HepG2 (cell line): ENCODE data around the gene RHOBTB3. TPM values are rescaled to one million over a fixed set of nuclear protein-coding genes. Genes with fewer than 3 reads are reported as not detected.

Source experiments
- ATAC-seq: fragments of 200-7000 bp; cut with Tn5 transposase; 3 replicates; pipeline ENCODE4 v1.9.1; 2020; ENCODE audit warnings: mild to moderate bottlenecking, moderate library complexity
- BruUV-seq: library from RNA; stranded (reverse); fragments of 400-500 nt; replicated peaks from 2 replicates; lab custom pipeline; 2021; lab: Mats Ljungman, UMichigan
- CTCF ChIA-PET: fragments of 300-600 bp; formaldehyde crosslinking; extraction: SDS; loops from one replicate; lab custom pipeline; 2021; ENCODE audit warnings: low total read pairs, inconsistent platforms, low intra/inter-chr PET ratio; lab: Yijun Ruan, JAX
- POLR2A ChIA-PET: fragments of 350-600 bp; sonication (Branson Sonifier 250); formaldehyde crosslinking; loops from one replicate; lab custom pipeline; 2020; ENCODE audit warnings: antibody characterized with exemption, inconsistent platforms; lab: Yijun Ruan, JAX
- DNase-seq: peaks from one replicate; pipeline ENCODE4 v3.0.0-alpha.2; 2015; ENCODE audit warnings: low spot score
- FAIRE-seq: peaks from 3 replicates; lab custom pipeline; 2011; peaks lifted over from hg19 to GRCh38; lab: Jason Lieb, UNC
- H2AFZ ChIP-seq: one replicate; pipeline ENCODE4 v1.6.1; 2011; ENCODE audit warnings: low read length, inconsistent platforms
- H3K27ac ChIP-seq: fragments of 300-600 bp; 3 replicates; pipeline ENCODE4 v1.8.0; 2011; ENCODE audit warnings: mixed run types, mild to moderate bottlenecking, mixed read lengths, low read length, inconsistent platforms; ENCODE audit not compliant: insufficient read depth; ENCODE audit errors: extremely low read length
- H3K27me3 ChIP-seq, 2 experiments: fragments of 200-600 bp in 1 of 2; 2 replicates in 1 of 2; 3 replicates in 1 of 2; pipeline versions ENCODE4 v1.6.0 to v1.8.0; 2011; ENCODE audit warnings: low read length in 2 of 2, mild to moderate bottlenecking in 2 of 2, moderate library complexity in 2 of 2, inconsistent platforms in 1 of 2; ENCODE audit not compliant: insufficient read depth in 2 of 2, control insufficient read depth in 1 of 2
- H3K36me3 ChIP-seq, 2 experiments: fragments of 200-600 bp in 1 of 2; replicated peaks in 1 of 2; 2 replicates in 1 of 2; 3 replicates in 1 of 2; pipeline versions ENCODE4 v1.5.1 to v1.8.0; 2011; ENCODE audit warnings: low read length in 2 of 2, inconsistent platforms in 1 of 2; ENCODE audit not compliant: insufficient read depth in 2 of 2, control insufficient read depth in 1 of 2
- H3K4me1 ChIP-seq: 2 replicates; pipeline ENCODE4 v1.5.1; 2012; ENCODE audit warnings: low read length, inconsistent platforms; ENCODE audit not compliant: insufficient read depth
- H3K4me2 ChIP-seq: 2 replicates; pipeline ENCODE4 v1.6.0; 2011; ENCODE audit warnings: low read depth, low read length, inconsistent platforms
- H3K4me3 ChIP-seq, 3 experiments: fragments of 200-600 bp in 1 of 3; sonication (generic), shearing (Covaris generic) in 1 of 3; replicated peaks in 1 of 3; 2 replicates each; pipeline ENCODE4 v1.5.1; 2011 to 2016; ENCODE audit warnings: low read length in 3 of 3, inconsistent platforms in 2 of 3, low read depth in 2 of 3, mild to moderate bottlenecking in 2 of 3, control low read depth in 1 of 3, mixed read lengths in 1 of 3; ENCODE audit not compliant: insufficient read depth in 1 of 3
- H3K79me2 ChIP-seq: one replicate; pipeline ENCODE4 v1.6.1; 2011; ENCODE audit warnings: low read length, inconsistent platforms; ENCODE audit not compliant: insufficient read depth
- H3K9ac ChIP-seq: 2 replicates; pipeline ENCODE4 v1.6.0; 2011; ENCODE audit warnings: mild to moderate bottlenecking, low read depth, low read length, inconsistent platforms; ENCODE audit not compliant: insufficient read depth
- H3K9me3 ChIP-seq: 2 replicates; pipeline ENCODE4 v1.5.1; 2012; ENCODE audit warnings: mild to moderate bottlenecking, low read length
- H4K20me1 ChIP-seq: 2 replicates; pipeline ENCODE4 v1.6.0; 2011; ENCODE audit warnings: inconsistent platforms, mild to moderate bottlenecking, low read length, moderate library complexity; ENCODE audit not compliant: insufficient read depth
- CREB1 ChIP-seq, 2 experiments: fragments of 450-650 bp in 1 of 2; IDR thresholded peaks; 2 replicates each; pipeline ENCODE4 v1.6.1; 2016 to 2017; ENCODE audit warnings: control low read depth in 1 of 2, mild to moderate bottlenecking in 1 of 2, missing compliant biosample characterization in 1 of 2, missing genetic modification characterization in 1 of 2
- ELF3 ChIP-seq: IDR thresholded peaks from 2 replicates; pipeline ENCODE4 v1.6.1; 2016; ENCODE audit warnings: missing genetic modification reagents, missing compliant biosample characterization
- HMG20A ChIP-seq: IDR thresholded peaks from 2 replicates; pipeline ENCODE4 v1.6.1; 2016; ENCODE audit warnings: borderline replicate concordance
- IRF1 ChIP-seq: sonication (generic); formaldehyde crosslinking; IDR thresholded peaks from 2 replicates; pipeline ENCODE4 v1.4.0; 2020; ENCODE audit warnings: low read depth, mild to moderate bottlenecking, missing genetic modification reagents
- PTBP1 ChIP-seq: fragments of 200-400 bp; formaldehyde crosslinking; IDR thresholded peaks from 2 replicates; pipeline ENCODE4 v1.6.1; 2018; ENCODE audit warnings: low read length, low read depth; ENCODE audit not compliant: poor library complexity, severe bottlenecking
- RFX3 ChIP-seq: IDR thresholded peaks from 2 replicates; pipeline ENCODE4 v1.6.1; 2016; ENCODE audit warnings: missing biosample characterization, missing genetic modification reagents
- SAP130 ChIP-seq: IDR thresholded peaks from 2 replicates; pipeline ENCODE4 v1.6.1; 2016; ENCODE audit warnings: low read depth
- SOX5 ChIP-seq: IDR thresholded peaks from 2 replicates; pipeline ENCODE4 v1.6.1; 2016; ENCODE audit warnings: borderline replicate concordance
- SOX6 ChIP-seq, 2 experiments: fragments of 450-650 bp in 1 of 2; sonication (generic) in 1 of 2; formaldehyde crosslinking in 1 of 2; IDR thresholded peaks; 2 replicates each; pipeline versions ENCODE4 v1.4.0 to v1.6.1; 2017 to 2020; ENCODE audit warnings: antibody characterized with exemption in 1 of 2, mild to moderate bottlenecking in 1 of 2, missing genetic modification reagents in 1 of 2
- TRAFD1 ChIP-seq: sonication (generic); formaldehyde crosslinking; IDR thresholded peaks from 2 replicates; pipeline ENCODE4 v1.5.1; 2020; ENCODE audit warnings: missing genetic modification reagents, mild to moderate bottlenecking, borderline replicate concordance
- ZNF234 ChIP-seq: sonication (generic); formaldehyde crosslinking; conservative IDR thresholded peaks from 2 replicates; pipeline ENCODE4 v1.5.1; 2020; ENCODE audit warnings: mild to moderate bottlenecking, missing genetic modification reagents
- ZNF335 ChIP-seq: sonication (generic); formaldehyde crosslinking; IDR thresholded peaks from 2 replicates; pipeline ENCODE4 v1.4.0; 2020; ENCODE audit warnings: missing genetic modification reagents
- ZNF639 ChIP-seq: conservative IDR thresholded peaks from 2 replicates; pipeline ENCODE4 v1.6.1; 2018; ENCODE audit warnings: missing genetic modification reagents
- ZNF644 ChIP-seq: IDR thresholded peaks from 2 replicates; pipeline ENCODE4 v1.6.1; 2016; ENCODE audit warnings: low read depth
- ZNF75D ChIP-seq: sonication (generic); formaldehyde crosslinking; IDR thresholded peaks from 2 replicates; pipeline ENCODE4 v1.8.1; 2023; ENCODE audit warnings: missing genetic modification reagents, mild to moderate bottlenecking, borderline replicate concordance
- WGBS: methylation state at CpG from one replicate; pipeline ENCODE4 v1.1.6; 2017; ENCODE audit warnings: low lambda C conversion rate; 5-methylcytosine and 5-hydroxymethylcytosine counted together
- in situ Hi-C: cut with HindIII; loops from 2 replicates; pipeline ENCODE4 v1.10.0; 2017; ENCODE audit warnings: low pct_unique_long_range_greater_than_20kb; ENCODE audit not compliant: extremely low pct_ligation_motif_present
- intact Hi-C: fragments of 100-400 bp; cut with micrococcal nuclease; formaldehyde crosslinking; loops from one replicate; pipeline ENCODE4 v1.10.0; 2022; ENCODE audit not compliant: unreplicated experiment
- polyA plus RNA-seq, 8 experiments: library from polyadenylated mRNA; depleted of rRNA in 3 of 8; stranded (reverse) in 7 of 8; unstranded in 1 of 8; fragments of >200 nt; fragmentation: Illumina TruSeq in 4 of 8; extraction: Trizol in 4 of 8; gene quantifications; 2 replicates each; pipeline versions ENCODE4 v1.2.1 to v1.2.3, GENCODE V29; 2011 to 2016; ENCODE audit warnings: low read depth in 4 of 8, missing spikeins in 1 of 8, mixed read lengths in 1 of 8; ENCODE audit not compliant: insufficient read depth in 1 of 8
- total RNA-seq, 5 experiments: library from RNA; depleted of rRNA; stranded (reverse); fragments of >200 nt; fragmentation: Illumina TruSeq; extraction: Trizol; gene quantifications; 2 replicates each; pipeline ENCODE4 v1.2.3, GENCODE V29; 2016; ENCODE audit warnings: low read depth in 1 of 5
- TF ChIP-seq, protein P1 (sequence below): IDR thresholded peaks from 2 replicates; pipeline ENCODE4 v1.6.1; 2016; ENCODE audit warnings: low read depth, borderline replicate concordance
- TF ChIP-seq, protein P2 (sequence below): IDR thresholded peaks from 2 replicates; pipeline ENCODE4 v1.6.1; 2016; ENCODE audit warnings: low read depth, control low read depth
- TF ChIP-seq, protein P3 (sequence below): sonication (generic); formaldehyde crosslinking; IDR thresholded peaks from 2 replicates; pipeline ENCODE4 v1.8.0; 2023; ENCODE audit warnings: mild to moderate bottlenecking, missing genetic modification reagents

RHOBTB3 gene
- total and polyA plus RNA-seq, 2 of the 13 experiments (the other 11 are each of a cell fraction or from before 2014, with no cell fraction given) = 31.6 to 35.4 TPM

DNA sequence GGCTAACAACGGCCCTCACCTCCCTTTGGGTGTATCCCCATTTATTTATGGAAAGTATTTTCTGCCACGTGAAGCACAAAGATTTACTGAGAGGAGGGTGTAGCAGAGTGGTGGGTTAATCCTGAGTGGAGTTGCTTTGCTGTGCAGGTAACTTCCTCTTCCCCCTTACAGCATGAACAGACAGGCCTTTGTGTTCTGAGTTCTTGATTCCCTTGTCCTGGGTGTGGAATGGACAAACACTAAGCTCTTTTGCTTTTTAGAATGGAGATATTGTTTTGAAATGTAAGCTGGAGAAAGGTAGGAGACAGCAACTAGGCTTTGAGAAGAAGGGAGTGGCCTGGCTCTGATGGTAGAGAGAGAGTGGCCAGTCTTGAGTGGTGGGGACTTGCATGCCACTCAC is 108.5 kb downstream of the RHOBTB3 start:
- intact Hi-C loops = loop anchor here (5.0 to 10.0 kb wide), 3 partner anchors 37 to 875 kb away; partner anchors contain the start of genes ARSK and SKIC3
- Histone ChIP-seq H3K4me3 (no peak overlapping the region), H3K9ac (no peak overlapping the region), H3K4me1 (peaks cover 73% of the 10 kb centered on the region), H3K36me3 (no peaks in the 10 kb centered on the region), H3K79me2 (no peaks in the 10 kb centered on the region), H2AFZ (peak overlapping the region; percentile 64), H3K27me3 (no peaks in the 10 kb centered on the region), H3K4me2 (peak overlapping the region; percentile 10), H3K27ac (no peak overlapping the region), H3K9me3 (no peaks in the 10 kb centered on the region), H4K20me1 (no peaks in the 10 kb centered on the region)
- no peak for FAIRE-seq
- DNase-seq = peak; percentile 69
- POLR2A ChIA-PET = interaction anchor here (0.7 to 7.8 kb wide), 3 partner anchors 11 to 57 kb away, joined by 4 to 130 read pairs (median 4); partner anchors contain the start of gene GLRX
- ATAC-seq = peak; percentile 12; the same call in 2 of the 3 replicates
- WGBS = 10% methylated on average over 2 of the region's 2 CpGs
- in situ Hi-C loops = loop anchor here (5.0 to 25.0 kb wide), 3 partner anchors 197 to 552 kb away; partner anchors contain the start of genes ARSK, MCTP1 and SKIC3
- CTCF ChIA-PET = no interaction called here
- no TSS peak for BruUV-seq
- TF ChIP-seq ZNF75D (CRISPR knock-in tag) (no peak), ELF3 (peak; percentile 82), HMG20A (CRISPR knock-in tag) (peak; percentile 24; the same call in 1 of the 2 replicates), SAP130 (CRISPR knock-in tag) (peak; percentile 31; the same call in 1 of the 2 replicates), TRAFD1 (no peak), CREB1 (IDR thresholded peaks at IDR 0.05) (no peak), CREB1 (CRISPR knock-in tag; IDR thresholded peaks at IDR 0.05) (no peak), SOX6 (IDR thresholded peaks at IDR 0.05) (no peak), SOX6 (CRISPR knock-in tag; IDR thresholded peaks at IDR 0.05) (peak; percentile 25; the same call in 1 of the 2 replicates), ZNF234 (CRISPR knock-in tag) (no peak), PTBP1 (no peak), IRF1 (CRISPR knock-in tag) (no peak), RFX3 (CRISPR knock-in tag) (no peak), SOX5 (CRISPR knock-in tag) (peak; percentile 50; the same call in 1 of the 2 replicates), ZNF639 (CRISPR knock-in tag) (no peak), ZNF335 (CRISPR knock-in tag) (no peak), ZNF644 (CRISPR knock-in tag) (peak; percentile 50; the same call in 1 of the 2 replicates)
- TF ChIP-seq, protein P1, sequence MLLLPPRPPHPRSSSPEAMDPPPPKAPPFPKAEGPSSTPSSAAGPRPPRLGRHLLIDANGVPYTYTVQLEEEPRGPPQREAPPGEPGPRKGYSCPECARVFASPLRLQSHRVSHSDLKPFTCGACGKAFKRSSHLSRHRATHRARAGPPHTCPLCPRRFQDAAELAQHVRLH (CRISPR knock-in tag) = 0 out of 2 replicates have a peak, but pooled peaks have one; percentile 16
- TF ChIP-seq, protein P2, sequence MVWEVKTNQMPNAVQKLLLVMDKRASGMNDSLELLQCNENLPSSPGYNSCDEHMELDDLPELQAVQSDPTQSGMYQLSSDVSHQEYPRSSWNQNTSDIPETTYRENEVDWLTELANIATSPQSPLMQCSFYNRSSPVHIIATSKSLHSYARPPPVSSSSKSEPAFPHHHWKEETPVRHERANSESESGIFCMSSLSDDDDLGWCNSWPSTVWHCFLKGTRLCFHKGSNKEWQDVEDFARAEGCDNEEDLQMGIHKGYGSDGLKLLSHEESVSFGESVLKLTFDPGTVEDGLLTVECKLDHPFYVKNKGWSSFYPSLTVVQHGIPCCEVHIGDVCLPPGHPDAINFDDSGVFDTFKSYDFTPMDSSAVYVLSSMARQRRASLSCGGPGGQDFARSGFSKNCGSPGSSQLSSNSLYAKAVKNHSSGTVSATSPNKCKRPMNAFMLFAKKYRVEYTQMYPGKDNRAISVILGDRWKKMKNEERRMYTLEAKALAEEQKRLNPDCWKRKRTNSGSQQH = no peak
- TF ChIP-seq, protein P3, sequence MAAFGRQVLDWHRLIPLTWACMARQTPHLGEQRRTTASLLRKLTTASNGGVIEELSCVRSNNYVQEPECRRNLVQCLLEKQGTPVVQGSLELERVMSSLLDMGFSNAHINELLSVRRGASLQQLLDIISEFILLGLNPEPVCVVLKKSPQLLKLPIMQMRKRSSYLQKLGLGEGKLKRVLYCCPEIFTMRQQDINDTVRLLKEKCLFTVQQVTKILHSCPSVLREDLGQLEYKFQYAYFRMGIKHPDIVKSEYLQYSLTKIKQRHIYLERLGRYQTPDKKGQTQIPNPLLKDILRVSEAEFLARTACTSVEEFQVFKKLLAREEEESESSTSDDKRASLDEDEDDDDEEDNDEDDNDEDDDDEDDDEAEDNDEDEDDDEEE (CRISPR knock-in tag) = 0 out of 2 replicates have a peak, but pooled peaks have one; percentile 23
